Measurements from ENCODE around the gene NKTR.
A peak's percentile ranks its signal among the peaks of the same experiment; 100 is the strongest.

DNA sequence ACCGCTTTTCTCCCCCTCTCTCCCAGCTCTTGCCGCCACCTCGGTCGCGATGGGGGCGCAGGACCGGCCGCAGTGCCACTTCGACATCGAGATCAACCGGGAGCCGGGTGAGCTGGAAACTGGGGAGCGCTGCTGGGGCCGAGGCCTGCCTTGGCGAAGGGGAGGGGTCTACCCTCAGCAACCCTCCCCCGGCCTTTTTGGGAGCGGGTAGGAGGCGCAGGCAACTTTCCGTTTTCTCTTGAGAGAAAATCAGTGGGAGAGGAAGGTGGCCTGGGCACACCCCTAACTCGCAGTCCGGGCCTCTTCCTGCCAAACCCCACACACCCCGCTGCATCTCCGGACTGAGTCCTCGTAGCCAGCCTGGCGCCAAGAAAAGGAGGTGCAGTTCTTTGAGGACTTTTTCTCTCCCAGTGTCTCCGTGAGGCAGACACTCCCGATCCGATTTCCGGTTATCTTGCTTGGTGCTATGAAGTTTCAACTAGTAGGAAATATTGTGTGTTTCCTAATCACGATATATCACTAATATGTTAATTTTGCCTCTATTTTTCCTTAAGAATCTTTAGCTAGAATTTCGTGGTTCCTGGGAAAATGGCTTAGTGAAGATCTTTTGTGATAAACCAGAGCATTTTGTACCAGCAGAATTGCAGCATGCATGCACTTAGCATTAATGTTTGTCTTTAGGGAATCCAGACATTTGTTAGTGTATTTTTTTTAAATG, 631 bp downstream of the NKTR start:
- TF ChIP-seq, protein P1, sequence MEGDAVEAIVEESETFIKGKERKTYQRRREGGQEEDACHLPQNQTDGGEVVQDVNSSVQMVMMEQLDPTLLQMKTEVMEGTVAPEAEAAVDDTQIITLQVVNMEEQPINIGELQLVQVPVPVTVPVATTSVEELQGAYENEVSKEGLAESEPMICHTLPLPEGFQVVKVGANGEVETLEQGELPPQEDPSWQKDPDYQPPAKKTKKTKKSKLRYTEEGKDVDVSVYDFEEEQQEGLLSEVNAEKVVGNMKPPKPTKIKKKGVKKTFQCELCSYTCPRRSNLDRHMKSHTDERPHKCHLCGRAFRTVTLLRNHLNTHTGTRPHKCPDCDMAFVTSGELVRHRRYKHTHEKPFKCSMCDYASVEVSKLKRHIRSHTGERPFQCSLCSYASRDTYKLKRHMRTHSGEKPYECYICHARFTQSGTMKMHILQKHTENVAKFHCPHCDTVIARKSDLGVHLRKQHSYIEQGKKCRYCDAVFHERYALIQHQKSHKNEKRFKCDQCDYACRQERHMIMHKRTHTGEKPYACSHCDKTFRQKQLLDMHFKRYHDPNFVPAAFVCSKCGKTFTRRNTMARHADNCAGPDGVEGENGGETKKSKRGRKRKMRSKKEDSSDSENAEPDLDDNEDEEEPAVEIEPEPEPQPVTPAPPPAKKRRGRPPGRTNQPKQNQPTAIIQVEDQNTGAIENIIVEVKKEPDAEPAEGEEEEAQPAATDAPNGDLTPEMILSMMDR (IDR thresholded peaks at IDR 0.05; ENCODE audit: insufficient read depth, low read length), result no peak
- peak; percentile 17; the same call in 1 of the 2 replicates for TF ChIP-seq GABPA (IDR thresholded peaks at IDR 0.05; ENCODE audit: low read depth)
